HG03558 (cell line): ENCODE measurements around the gene GRIA4.
A peak's percentile ranks its signal among the peaks of the same experiment; 100 is the strongest.

Experiments
- ATAC-seq: cut with Tn5 transposase; IDR thresholded peaks from one replicate; pipeline ENCODE4 v1.9.1; 2021; ENCODE audit warnings: moderate number of reproducible peaks; ENCODE audit not compliant: unreplicated experiment; ENCODE audit errors: extremely low read depth

GRIA4 gene

DNA sequence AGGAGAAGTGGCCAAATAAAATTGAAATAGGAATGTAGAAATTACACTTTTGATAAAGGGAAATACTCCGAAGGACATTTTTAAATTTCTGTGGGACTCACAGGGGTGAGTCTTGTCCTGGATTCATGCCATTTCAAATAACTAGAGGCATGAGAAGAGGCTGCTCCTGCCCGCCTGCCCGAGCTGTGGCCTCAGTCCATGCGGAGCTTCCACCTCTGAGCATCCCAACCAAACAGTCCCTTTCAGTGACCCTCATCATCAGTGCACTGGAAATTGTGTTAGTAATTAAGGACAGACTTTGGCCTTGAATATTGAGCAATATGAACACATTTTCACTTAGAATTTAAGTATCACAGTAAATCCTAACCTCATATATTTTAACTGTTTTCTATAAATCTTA lies 25.6 kb downstream of the GRIA4 start:
- ATAC-seq, result no peak

DNA sequence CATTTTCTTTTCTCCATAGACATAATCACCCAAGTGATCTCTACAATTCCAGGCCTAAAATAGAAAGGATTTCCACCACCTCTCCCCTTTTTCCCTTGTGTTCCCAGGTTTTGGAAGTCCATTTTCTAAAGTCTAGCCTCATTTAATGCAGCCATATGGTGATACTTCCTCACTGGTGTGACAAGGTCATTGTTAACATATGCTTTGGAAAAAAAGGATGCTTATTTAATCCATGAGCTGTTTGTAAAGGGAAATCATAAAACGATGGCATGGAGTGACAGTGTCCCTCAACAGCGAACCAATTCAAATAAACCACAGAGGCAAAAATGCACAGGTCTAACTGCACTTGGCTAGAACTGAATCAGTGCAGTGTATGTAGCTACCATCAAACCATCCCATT lies 26.6 kb downstream of the GRIA4 start:
- ATAC-seq, result no peak

DNA sequence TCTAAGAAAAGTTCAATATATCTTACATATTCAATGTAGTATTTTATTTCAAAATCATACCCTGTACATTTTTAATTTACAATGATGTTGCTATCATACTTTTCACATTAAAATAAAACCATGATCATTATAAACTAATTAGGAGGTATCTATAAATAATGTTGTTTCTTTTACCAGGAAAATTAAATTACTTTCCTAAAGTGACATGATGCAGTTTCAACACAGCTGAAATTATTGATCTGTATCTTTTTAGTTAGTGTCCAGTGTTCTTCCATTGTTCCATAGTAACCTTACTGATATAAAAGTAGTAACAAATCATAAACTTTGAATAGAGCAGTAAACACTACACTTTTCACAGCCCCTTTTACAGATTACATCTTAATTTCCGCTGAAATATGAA lies 29.7 kb downstream of the GRIA4 start:
- ATAC-seq, result no peak

DNA sequence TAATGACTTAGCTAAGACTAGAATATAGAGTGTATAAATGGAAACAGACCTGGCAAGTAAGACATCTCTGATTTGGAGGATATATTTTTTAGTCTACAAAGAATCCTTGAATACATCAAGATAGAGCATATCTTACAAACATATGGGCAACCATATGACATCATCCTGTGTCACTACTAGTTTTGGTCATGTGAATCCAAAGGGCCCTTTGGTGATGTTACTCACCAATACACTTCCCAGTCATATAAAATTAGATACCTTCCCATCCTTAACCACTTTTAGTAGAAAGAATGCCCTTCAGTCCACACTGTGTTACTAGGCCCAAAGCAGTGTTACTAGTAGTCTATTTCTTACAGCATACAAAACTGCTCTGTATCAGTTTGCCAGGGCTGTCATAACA lies 31.6 kb downstream of the GRIA4 start:
- no peak for ATAC-seq

DNA sequence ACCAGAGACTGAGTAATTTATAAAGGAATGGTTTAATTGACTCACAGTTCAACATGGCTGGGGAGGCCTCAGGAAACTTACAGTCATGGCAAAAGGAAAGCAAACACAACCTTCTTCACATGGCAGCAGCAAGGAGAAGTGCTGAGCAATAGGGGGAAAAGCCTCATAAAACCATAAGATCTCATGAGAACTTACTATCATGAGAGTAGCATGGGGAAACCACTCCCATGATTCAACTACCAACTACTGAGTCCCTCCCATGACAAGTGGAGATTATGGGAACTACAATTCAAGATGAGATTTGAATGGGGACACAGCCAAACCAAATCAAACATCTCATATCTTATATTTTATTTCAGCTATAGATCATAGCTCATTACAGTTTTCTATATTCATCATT lies 33.0 kb downstream of the GRIA4 start:
- no peak for ATAC-seq

DNA sequence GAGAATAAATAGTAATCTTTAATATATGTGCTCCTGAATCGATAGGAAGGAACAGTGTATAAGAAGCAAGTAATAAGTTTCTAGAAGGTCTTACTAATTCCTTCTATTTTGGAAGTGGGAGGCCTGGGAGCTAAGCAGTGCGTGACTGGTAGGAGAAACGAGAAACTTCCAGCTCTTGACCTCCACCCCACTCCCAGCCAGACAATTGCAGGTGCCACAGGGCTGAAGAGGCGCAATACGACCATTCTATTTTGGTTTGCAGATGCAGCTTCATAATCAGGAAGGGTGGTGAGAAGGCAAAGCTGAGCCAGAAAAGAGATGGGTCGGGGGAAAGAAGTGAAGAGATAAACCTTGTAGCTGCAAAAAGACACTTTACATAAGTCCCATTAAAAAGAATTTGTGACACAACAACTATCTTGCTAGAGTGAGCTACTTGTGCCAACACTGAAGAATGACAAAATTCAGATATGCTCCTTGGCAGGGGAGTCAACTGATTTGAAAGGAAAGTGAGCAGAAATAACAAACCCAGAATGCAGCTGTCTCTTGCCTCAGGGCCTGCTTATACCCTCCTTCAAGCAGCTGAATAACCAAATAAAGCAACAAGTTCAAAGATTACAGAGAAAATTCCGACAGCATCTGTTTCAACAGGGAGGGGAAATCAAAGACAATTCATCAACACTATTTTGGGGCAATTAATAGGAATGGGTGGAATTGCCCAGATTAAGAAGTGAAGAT lies 35.1 kb downstream of the GRIA4 start:
- no peak for ATAC-seq

DNA sequence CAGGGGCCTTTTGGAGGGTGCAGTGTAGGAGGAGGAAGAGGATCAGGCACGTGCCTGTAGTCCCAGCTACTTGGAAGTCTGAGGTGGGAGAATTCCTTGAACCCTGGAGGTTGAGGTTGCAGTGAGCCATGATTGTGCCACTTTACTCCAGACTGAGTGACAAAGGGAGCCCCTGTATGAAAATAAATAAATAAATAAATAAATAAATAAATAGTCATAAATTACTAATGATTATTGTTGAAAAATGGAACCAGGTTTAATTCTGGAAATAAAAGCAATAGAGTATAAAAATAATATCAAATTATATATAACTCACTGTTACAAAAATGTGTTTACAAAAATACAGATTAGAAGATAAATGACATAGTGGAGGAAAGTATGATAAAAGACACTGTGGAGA lies 37.9 kb downstream of the GRIA4 start:
- ATAC-seq, result no peak

DNA sequence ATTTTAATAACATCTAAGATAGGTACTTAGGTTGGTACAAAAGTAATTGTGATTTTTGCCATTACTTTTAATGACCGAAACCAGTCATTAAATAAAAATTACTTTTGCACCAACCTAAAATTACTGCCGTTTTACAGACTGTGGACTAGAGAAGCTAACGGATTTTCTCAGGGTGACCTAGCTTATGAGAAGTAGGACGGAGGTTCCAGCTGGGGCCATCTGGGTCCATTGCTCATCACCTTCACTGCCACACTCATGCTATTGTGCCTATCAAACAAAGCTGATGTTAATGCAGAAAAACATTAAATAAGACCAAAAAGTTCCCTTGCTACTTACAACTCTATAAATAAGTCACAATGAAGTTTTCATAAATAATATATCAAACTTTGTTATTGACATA lies 38.9 kb downstream of the GRIA4 start:
- no peak for ATAC-seq

DNA sequence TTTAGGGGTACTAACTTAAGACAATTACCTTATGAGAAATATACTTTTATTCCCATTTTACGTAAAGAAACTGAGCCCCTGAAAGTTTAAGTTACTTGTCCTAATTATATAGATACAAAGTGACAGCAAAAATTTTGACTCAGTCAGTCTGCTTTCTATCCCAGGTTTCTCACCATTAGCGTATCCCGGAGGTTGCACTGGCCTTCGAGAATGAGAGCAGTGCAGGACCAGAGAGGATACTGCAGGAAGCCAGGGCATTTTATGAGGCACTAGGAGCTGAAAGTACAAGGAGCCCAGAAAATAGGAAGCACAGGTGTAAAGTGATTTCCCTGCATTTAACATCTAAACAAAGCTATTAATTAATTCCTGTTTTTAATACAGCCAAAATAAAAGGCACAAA lies 55.4 kb downstream of the GRIA4 start:
- no peak for ATAC-seq

DNA sequence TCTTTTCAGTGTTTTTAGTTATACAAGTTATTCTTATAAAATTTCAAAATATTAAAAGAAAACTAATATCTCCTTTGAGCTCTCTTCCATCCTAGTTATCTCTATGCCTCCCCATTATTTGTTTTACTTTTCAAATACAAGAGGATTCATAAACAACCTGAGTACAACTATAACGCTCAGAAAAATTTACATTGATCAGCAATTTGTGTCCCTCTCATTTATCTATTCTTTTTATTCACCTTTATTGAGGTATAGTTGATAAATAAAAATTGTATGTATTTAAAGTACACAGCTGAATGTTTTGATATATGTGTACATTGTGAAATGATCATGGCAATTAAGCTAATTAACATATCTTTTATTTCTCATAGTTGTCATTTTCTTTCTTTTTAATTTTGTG lies 57.6 kb downstream of the GRIA4 start:
- ATAC-seq, result no peak

DNA sequence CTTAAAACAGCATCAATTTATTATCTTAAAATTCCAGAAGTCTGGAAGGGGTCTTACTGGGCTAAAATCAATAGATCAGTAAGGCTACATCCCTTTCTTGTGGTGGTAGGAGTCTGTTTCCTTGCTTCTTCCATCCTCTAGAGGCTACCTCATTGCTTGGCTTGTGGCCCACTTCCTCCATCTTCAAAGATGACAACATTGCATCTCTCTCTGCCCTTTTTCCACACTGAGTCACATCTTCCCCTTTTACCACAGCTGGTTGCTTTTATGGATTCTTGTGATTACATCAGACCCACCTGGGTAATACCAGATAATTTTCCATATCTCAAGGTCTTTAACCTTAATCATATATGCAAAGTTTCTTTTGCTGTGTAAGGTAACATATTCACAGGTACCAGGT lies 60.9 kb downstream of the GRIA4 start:
- no peak for ATAC-seq

DNA sequence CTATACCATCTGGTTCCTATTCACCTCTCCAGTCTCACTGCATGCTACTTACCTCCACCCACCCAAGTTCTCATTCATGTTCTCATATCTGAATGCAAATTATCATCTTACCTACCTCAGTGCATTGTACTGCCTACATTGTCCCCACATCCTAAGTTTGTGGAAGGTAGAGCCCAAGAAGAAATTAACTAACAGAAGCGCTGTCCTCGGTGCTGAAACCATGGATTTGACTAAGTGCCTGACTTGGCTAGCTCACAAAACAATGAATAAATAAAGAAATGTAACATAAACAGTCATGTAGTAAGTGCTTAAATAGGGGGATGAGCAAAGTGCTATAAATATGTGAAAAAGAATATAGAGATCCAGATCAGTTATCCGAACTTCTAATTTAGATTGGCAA lies 63.2 kb downstream of the GRIA4 start:
- no peak for ATAC-seq

DNA sequence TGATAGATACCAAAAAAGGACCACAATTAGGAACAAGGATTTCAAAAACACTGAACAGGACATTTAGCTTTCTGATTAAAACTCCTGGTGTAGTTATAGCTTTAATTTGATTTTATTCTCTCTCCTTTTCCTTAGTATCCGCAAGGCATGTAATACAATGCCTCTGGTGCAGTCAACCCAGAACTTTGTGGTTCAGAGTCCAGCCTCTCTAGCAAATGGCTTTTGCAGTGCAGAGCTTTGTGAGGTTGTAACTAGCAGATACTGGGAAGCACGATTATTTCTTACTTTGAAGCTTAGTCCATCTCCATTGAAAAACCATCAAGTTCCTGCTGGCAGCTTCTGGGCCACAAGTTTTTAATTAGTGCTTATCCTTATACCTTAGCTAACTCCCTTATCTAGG lies 79.8 kb downstream of the GRIA4 start:
- no peak for ATAC-seq

DNA sequence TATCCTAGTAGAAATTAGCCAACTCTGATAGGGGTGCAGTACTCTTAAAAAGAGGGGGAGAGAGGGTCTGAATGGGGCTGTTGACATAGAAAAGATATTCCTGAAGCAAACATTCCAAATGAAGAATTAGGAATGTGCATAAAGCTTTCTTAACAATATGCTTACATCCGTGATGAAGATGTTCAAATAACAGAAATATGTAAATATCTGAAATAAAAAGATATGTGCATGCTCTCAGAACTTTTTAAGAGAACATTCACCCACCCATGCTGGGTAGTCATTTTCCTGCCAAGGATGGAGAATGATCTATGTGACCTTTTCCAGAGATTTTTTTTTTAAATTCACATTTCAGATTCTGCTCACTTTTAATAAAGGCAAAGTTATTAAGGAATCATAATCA lies 80.6 kb downstream of the GRIA4 start:
- no peak for ATAC-seq

DNA sequence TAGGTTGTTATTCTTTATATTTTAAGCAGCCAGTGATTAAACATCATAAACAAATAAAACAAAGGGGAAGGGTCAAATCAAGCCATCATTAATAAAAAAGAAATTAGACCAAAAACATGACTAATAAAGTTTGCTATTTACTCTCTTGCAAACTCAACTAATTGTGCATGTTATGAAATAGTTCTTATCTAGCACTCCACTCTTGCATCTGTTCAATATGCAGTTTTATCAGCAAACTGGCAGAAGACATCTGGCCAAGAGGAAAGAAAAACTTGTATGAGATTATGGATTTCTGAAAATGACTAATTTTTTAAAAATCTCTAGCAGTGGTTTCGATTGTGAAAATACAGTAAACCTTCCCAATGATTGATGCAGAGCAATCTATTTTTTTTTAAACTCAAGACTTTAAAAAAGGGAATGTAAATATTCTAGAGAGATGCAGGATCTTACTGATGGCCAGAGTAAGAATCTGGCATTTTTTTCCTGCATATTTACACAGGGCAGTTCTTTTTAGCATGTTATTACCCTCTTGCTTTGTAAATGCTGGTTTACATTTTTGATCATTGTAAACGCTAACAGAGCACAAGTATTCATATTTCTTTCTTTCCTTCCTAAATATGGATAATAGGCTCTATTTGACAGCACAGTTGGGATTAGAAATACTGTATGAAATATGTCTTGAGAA lies 83.3 kb downstream of the GRIA4 start:
- no peak for ATAC-seq

DNA sequence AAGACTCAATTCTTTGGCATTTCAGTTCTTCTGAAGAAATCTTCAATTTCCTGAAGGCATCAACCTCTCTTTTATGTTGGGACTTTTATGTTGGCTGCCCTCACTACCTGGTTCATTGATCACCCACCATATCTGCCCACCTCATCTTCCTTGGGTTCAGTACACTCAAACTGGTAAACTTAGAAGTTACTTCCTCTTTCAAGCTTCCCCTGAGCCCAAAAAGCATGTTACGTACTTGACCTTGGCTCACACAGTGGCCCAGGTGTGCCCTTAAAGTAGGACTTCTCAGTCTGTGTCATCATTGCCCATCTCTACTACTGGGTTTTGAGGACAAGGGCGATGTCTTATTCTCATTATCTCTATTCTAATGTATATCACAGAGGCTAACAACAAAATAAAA lies 86.1 kb downstream of the GRIA4 start:
- ATAC-seq, result no peak

DNA sequence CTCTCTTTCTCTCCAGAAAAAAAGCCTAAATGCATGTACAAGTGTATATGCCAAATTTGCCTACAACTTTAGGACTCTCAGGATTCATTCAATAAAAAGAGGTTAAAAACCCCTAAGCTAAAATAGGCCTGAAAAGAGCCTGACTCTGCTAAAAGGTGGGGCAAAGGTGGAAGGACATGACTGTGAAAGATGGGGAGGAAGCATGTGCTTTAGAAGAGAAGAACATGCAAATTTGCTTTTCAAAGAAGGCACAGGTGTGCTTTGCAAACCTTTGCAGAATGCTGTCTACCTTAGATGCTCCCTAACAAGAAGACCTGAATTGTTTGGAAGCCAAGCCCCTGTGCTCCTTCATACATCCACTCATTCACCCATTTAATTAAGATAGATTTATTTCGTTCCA lies 87.4 kb downstream of the GRIA4 start:
- ATAC-seq, result no peak

DNA sequence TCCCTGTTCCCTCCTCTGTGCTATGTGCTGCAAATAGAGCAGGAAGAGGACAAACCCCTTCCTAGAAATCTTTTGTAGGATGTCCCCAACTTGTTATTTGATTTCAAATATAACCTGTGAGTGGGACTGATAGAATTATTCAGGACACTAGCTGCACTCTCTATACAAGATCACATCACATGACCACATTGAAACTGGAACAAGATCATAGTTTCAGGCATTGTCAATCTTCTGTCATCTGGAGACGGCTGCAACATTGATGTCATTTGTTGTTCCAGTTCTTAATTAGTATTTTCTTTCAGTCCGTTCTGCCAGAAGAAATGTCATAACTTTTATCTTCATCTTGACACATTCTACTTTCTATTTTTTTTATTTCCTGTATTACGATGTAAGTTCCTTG lies 89.3 kb downstream of the GRIA4 start:
- peak; percentile 43 for ATAC-seq

DNA sequence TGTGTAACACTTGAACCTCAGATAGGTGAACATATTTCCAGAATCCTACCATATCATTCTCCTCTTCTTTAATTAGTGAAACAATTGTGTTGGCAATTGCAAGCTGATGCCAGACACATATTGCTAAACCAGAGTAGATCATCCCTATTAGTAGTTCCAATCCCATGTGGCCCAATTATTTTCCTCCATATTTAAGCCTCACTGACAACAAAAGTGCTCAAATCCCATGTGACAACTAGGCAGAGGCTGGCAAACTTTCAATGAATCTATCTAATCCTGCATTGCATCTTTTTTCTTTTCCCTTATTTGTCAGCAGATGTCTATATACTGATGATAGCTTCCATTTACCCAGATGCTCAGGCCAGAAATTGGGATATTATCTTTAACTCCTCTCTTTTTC lies 90.4 kb downstream of the GRIA4 start:
- no peak for ATAC-seq

DNA sequence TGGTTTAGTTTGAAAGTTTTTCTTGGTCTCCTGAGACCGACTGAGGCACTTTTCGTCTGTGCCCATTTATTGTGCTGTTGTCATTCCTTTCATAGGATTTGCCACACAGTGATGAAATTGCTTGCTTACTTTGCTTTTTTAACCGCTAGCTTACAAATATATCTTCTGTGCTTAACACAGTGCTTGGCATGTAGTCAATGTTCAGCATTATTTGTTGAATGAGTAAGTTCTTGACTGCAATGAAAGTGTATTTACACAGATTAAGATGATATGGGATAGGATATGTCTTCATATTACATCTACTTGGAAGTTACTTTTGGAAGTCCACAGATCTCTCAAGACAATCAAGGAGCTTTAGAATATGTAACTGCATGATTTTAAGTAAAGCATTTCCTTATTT lies 91.2 kb downstream of the GRIA4 start:
- ATAC-seq, result no peak

DNA sequence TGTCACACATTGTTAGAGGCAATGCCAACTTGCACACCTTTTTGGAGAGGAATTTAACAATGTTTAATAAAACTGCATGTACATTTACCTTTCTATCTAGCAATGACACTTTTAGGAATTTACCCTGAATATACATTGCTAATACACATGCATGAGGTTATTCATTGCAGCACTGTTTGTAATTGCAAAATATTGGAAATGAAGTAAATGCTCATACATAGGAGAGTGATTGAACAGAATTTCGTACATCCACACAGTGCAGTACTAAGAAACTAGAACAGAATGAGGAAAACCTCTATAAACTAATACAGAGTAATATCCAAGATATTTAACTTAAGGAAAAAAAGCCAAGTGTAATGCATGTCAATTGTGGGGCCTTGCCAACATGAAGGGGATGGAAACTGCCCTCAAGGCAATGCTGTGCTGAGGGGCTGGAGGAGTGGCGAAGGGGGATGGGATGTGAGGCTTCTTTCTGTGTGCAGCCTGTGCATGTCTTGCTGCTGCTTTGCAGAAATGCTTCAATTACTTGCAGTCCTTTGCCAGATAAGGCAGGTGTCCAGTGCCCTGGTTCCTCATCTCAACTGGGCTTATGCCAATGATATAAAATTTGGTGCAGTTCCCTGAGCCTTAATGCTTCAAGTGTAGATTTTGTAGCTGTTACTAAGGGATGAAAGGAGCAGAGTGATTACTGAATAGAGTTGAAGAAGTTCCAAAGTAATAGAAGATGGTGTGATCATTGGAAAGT lies 96.1 kb downstream of the GRIA4 start:
- ATAC-seq, result no peak

DNA sequence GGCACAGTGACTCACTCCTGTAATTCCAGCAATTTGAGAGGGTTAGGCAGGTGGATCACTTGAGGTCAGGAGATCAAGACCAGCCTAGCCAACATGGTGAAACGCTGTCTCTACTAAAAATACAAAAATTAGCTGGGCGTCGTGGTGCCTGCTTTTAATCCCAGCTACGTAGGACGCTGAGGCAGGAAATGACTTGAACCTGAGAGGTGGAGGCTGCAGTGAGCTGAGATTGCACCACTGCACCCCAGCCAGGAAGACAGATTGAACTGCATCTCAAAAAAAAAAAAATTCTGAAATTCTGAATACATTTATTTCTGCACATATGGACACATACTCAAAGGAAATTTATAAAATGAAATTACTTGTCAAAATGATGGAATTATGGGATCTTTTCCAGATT lies 103.2 kb downstream of the GRIA4 start:
- ATAC-seq, result no peak
